Activated T-cell treated with anti-CD3 and anti-CD28 coated beads, Interleukin-2, amount 50 U/mL, for 4 hours (primary cell): ENCODE data around the gene MAX. TPM values are rescaled to one million over a fixed set of nuclear protein-coding genes. Genes with fewer than 3 reads are reported as not detected.

Experiments used
- ATAC-seq, 2 donors: fragments of 200-7000 bp; cut with Tn5 transposase; one replicate each; pipeline ENCODE4 v1.10.0; 2021
- DNase-seq: peaks from one replicate; pipeline ENCODE4 v3.0.0-alpha.2; 2020
- H3K27me3 Mint-ChIP-seq: one replicate; pipeline ENCODE4 v1.8.0; 2021; ENCODE audit warnings: low read depth, mixed read lengths
- H3K36me3 Mint-ChIP-seq: one replicate; pipeline ENCODE4 v1.8.0; 2022; ENCODE audit warnings: mixed read lengths; ENCODE audit not compliant: insufficient read depth
- H3K4me1 Mint-ChIP-seq: one replicate; pipeline ENCODE4 v1.8.0; 2021; ENCODE audit warnings: low read depth, mixed read lengths
- H3K4me3 Mint-ChIP-seq: one replicate; pipeline ENCODE4 v1.8.0; 2021; ENCODE audit warnings: mild to moderate bottlenecking, moderate library complexity, mixed read lengths
- H3K9me3 Mint-ChIP-seq: one replicate; pipeline ENCODE4 v1.8.0; 2021; ENCODE audit warnings: mixed read lengths
- total RNA-seq, 3 donors: library from RNA; stranded (reverse); gene quantifications; one replicate each; pipeline ENCODE4 v1.2.1, GENCODE V29; 2021

MAX gene
- 100 to 1,000 TPM; 134 to 151 (median 143) TPM for total RNA-seq

GRCh38 chr14:65102441-65103149 is at the start of gene MAX:
Gene MAX (minus strand): TSS chr14:65102517. CDS start chr14:65102339, 178 bp downstream.
- Mint-ChIP-seq H3K27me3 (peaks cover 3% of the 10 kb centered on the region), H3K4me3 (peak within 1 kb of the TSS; percentile 98), H3K4me1 (peaks cover 35% of the 10 kb centered on the region), H3K36me3 (peaks cover 7% of the 10 kb centered on the region), H3K9me3 (no peaks in the 10 kb centered on the region)
- DNase-seq (peak; percentile 97), ATAC-seq (peak; percentile 95 to 96)

GRCh38 chr14:65151609-65151956 is 49.3 kb upstream of the MAX start:
- Mint-ChIP-seq H3K36me3 (no peaks in the 10 kb centered on the region), H3K4me3 (no peak overlapping the region), H3K9me3 (no peaks in the 10 kb centered on the region), H3K27me3 (no peaks in the 10 kb centered on the region), H3K4me1 (no peaks in the 10 kb centered on the region)
- ATAC-seq, result no peak
- DNase-seq, result no peak

- H3K9me3 Mint-ChIP-seq, result no peaks in the 10 kb centered on the region
- no peak overlapping the region for H3K4me3 Mint-ChIP-seq
Observed at GRCh38 chr14:65150898-65151608, 48.7 kb upstream of the MAX start.

GRCh38 chr14:65149116-65149515 is 46.8 kb upstream of the MAX start:
- Mint-ChIP-seq H3K36me3 (no peaks in the 10 kb centered on the region), H3K4me1 (no peaks in the 10 kb centered on the region), H3K27me3 (no peaks in the 10 kb centered on the region), H3K4me3 (no peak overlapping the region), H3K9me3 (no peaks in the 10 kb centered on the region)
- DNase-seq (no peak), ATAC-seq (no peak)

More at GRCh38 chr14:65150898-65151608, 48.7 kb upstream of the MAX start:
- Mint-ChIP-seq H3K27me3 (no peaks in the 10 kb centered on the region), H3K4me1 (no peaks in the 10 kb centered on the region), H3K36me3 (no peaks in the 10 kb centered on the region)
- ATAC-seq (no peak), DNase-seq (no peak)

GRCh38 chr14:65144170-65144569 is 41.9 kb upstream of the MAX start:
- H3K4me3 Mint-ChIP-seq, result no peak overlapping the region
- H3K27me3 Mint-ChIP-seq, result peaks cover 11% of the 10 kb centered on the region
- H3K4me1 Mint-ChIP-seq, result no peaks in the 10 kb centered on the region
- ATAC-seq (no peak), DNase-seq (no peak)
- no peaks in the 10 kb centered on the region for H3K36me3 Mint-ChIP-seq
- H3K9me3 Mint-ChIP-seq, result no peaks in the 10 kb centered on the region

GRCh38 chr14:65142914-65143625 is 40.8 kb upstream of the MAX start:
- DNase-seq (no peak), ATAC-seq (no peak)
- Mint-ChIP-seq H3K4me3 (no peak overlapping the region), H3K4me1 (no peaks in the 10 kb centered on the region), H3K36me3 (no peaks in the 10 kb centered on the region), H3K27me3 (peaks cover 11% of the 10 kb centered on the region), H3K9me3 (no peaks in the 10 kb centered on the region)

- no peak overlapping the region for H3K4me3 Mint-ChIP-seq
- peaks cover 11% of the 10 kb centered on the region for H3K27me3 Mint-ChIP-seq
- no peak for ATAC-seq
- H3K4me1 Mint-ChIP-seq, result no peaks in the 10 kb centered on the region
- DNase-seq, result no peak
- no peaks in the 10 kb centered on the region for H3K36me3 Mint-ChIP-seq
- H3K9me3 Mint-ChIP-seq, result no peaks in the 10 kb centered on the region
Observed at GRCh38 chr14:65142429-65142828, 40.1 kb upstream of the MAX start.

GRCh38 chr14:65141523-65141922 is 39.2 kb upstream of the MAX start:
- no peak for ATAC-seq
- Mint-ChIP-seq H3K27me3 (peaks cover 11% of the 10 kb centered on the region), H3K4me3 (no peak overlapping the region), H3K9me3 (no peaks in the 10 kb centered on the region), H3K4me1 (no peaks in the 10 kb centered on the region), H3K36me3 (no peaks in the 10 kb centered on the region)
- DNase-seq, result no peak

GRCh38 chr14:65137648-65138307 is 35.5 kb upstream of the MAX start:
- no peak for DNase-seq
- no peak for ATAC-seq
- Mint-ChIP-seq H3K4me1 (peaks cover 4% of the 10 kb centered on the region), H3K27me3 (peaks cover 3% of the 10 kb centered on the region), H3K4me3 (no peak overlapping the region), H3K36me3 (no peaks in the 10 kb centered on the region), H3K9me3 (no peaks in the 10 kb centered on the region)

- ATAC-seq, result no peak
- no peaks in the 10 kb centered on the region for H3K36me3 Mint-ChIP-seq
- H3K27me3 Mint-ChIP-seq, result no peaks in the 10 kb centered on the region
Observed at GRCh38 chr14:65134651-65135579, 32.6 kb upstream of the MAX start.

GRCh38 chr14:65132855-65133254 is 30.5 kb upstream of the MAX start:
- H3K36me3 Mint-ChIP-seq, result no peaks in the 10 kb centered on the region
- no peaks in the 10 kb centered on the region for H3K9me3 Mint-ChIP-seq
- ATAC-seq (no peak), DNase-seq (no peak)
- no peaks in the 10 kb centered on the region for H3K27me3 Mint-ChIP-seq
- H3K4me3 Mint-ChIP-seq, result no peak overlapping the region
- H3K4me1 Mint-ChIP-seq, result peaks cover 4% of the 10 kb centered on the region

More at GRCh38 chr14:65134651-65135579, 32.6 kb upstream of the MAX start:
- H3K9me3 Mint-ChIP-seq, result no peaks in the 10 kb centered on the region
- DNase-seq, result no peak
- peaks cover 4% of the 10 kb centered on the region for H3K4me1 Mint-ChIP-seq
- H3K4me3 Mint-ChIP-seq, result no peak overlapping the region

GRCh38 chr14:65131301-65131701 is 29.0 kb upstream of the MAX start:
- ATAC-seq (peak in 1 of 2 donors; percentile 43), DNase-seq (no peak)
- Mint-ChIP-seq H3K4me1 (peaks cover 4% of the 10 kb centered on the region), H3K4me3 (no peak overlapping the region), H3K27me3 (no peaks in the 10 kb centered on the region), H3K9me3 (no peaks in the 10 kb centered on the region), H3K36me3 (no peaks in the 10 kb centered on the region)

- Mint-ChIP-seq H3K9me3 (no peaks in the 10 kb centered on the region), H3K4me3 (no peak overlapping the region), H3K4me1 (no peaks in the 10 kb centered on the region), H3K27me3 (no peaks in the 10 kb centered on the region), H3K36me3 (no peaks in the 10 kb centered on the region)
- ATAC-seq (no peak), DNase-seq (no peak)
Observed at GRCh38 chr14:65128096-65128495, 25.8 kb upstream of the MAX start.
